Measurements from ENCODE around the gene CTNND2. TPM values are rescaled to one million over a fixed set of nuclear protein-coding genes. Genes with fewer than 3 reads are reported as not detected.

CTNND2 gene
- total and polyA plus RNA-seq, 4 donors, result 0.30 to 2.2 (median 0.71) TPM

DNA sequence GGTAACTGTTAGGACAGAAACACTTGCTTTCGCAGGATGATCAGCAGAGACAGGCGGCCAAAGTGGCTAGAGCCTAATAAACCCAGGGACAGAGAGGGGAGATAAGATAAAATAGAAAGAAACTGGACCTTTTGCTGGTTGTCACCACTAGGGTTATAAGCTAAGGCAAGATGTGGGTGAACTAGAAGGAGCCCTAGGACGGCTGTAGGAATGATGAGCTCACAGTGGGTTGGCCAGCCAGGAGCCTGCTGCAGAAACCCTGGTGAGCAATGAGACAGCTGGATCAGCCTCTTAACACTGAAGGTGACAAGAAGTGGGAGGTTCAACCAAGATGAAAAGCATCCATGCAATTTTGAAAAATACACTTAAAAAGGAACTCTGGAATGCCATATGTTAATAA lies 13.5 kb downstream of the CTNND2 start:
- Histone ChIP-seq H3K9me3 (ENCODE audit: control insufficient read depth in 4 of 4, insufficient read depth in 3 of 4, low read length in 3 of 4) (peaks cover 0 to 3% (median 0%) of the 10 kb centered on the region in 4 donors), H3K27me3 (ENCODE audit: control insufficient read depth in 3 of 3, insufficient read depth in 3 of 3, low read length in 2 of 3) (no peaks in the 10 kb centered on the region), H3K9ac (ENCODE audit: insufficient read depth in 1 of 2, low read length in 2 of 2) (no peak overlapping the region), H3K36me3 (ENCODE audit: control insufficient read depth in 4 of 4, insufficient read depth in 4 of 4, low read length in 4 of 4) (no peaks in the 10 kb centered on the region), H3K27ac (ENCODE audit: low read depth in 1 of 2, low read length in 1 of 2) (no peak overlapping the region), H3K4me3 (no peak overlapping the region), H3K4me1 (ENCODE audit: control insufficient read depth in 5 of 5, insufficient read depth in 5 of 5, low read length in 5 of 5) (no peaks in the 10 kb centered on the region)
- TF ChIP-seq, protein P1, sequence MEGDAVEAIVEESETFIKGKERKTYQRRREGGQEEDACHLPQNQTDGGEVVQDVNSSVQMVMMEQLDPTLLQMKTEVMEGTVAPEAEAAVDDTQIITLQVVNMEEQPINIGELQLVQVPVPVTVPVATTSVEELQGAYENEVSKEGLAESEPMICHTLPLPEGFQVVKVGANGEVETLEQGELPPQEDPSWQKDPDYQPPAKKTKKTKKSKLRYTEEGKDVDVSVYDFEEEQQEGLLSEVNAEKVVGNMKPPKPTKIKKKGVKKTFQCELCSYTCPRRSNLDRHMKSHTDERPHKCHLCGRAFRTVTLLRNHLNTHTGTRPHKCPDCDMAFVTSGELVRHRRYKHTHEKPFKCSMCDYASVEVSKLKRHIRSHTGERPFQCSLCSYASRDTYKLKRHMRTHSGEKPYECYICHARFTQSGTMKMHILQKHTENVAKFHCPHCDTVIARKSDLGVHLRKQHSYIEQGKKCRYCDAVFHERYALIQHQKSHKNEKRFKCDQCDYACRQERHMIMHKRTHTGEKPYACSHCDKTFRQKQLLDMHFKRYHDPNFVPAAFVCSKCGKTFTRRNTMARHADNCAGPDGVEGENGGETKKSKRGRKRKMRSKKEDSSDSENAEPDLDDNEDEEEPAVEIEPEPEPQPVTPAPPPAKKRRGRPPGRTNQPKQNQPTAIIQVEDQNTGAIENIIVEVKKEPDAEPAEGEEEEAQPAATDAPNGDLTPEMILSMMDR (IDR thresholded peaks at IDR 0.05; ENCODE audit: control extremely low read depth, extremely low read depth), result no peak
- DNase-seq (no peak), ATAC-seq (ENCODE audit: insufficient read depth, low FRiP score) (no peak)
- 67 to 72% methylated on average over 3 of the region's 3 CpGs for WGBS, 2 donors

DNA sequence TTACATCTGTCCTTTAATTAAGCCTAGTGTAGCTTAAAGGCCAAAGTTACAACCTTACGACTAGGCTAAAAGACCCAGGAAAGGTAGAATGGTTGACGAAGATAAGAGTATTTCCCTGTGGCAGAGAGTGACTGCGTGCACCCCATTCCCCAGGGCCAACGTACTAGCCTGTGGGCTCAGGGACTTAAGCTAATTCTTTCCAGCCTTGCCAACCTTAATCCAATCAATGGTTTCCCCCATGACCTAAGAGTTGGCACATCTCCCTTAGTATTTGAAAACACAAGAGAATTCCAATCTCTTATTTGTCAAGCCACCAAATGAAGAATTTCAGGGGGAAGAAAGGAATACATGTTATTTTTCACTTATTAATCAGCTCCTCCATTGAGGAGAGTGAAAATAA lies 16.0 kb downstream of the CTNND2 start:
- no peaks in the 10 kb centered on the region for H3K36me3 ChIP-seq (ENCODE audit: control insufficient read depth in 4 of 4, insufficient read depth in 4 of 4, low read length in 4 of 4)
- no peak overlapping the region for H3K4me3 ChIP-seq
- TF ChIP-seq, protein P1 (IDR thresholded peaks at IDR 0.05; ENCODE audit: control extremely low read depth, extremely low read depth), result no peak
- H3K27me3 ChIP-seq (ENCODE audit: control insufficient read depth in 3 of 3, insufficient read depth in 3 of 3, low read length in 2 of 3), result no peaks in the 10 kb centered on the region
- ATAC-seq (ENCODE audit: insufficient read depth, low FRiP score) (no peak), DNase-seq (no peak)
- no peak overlapping the region for H3K27ac ChIP-seq (ENCODE audit: low read depth in 1 of 2, low read length in 1 of 2)
- WGBS, 2 donors, result 90 to 92% methylated on average over 4 of the region's 4 CpGs
- no peaks in the 10 kb centered on the region for H3K4me1 ChIP-seq (ENCODE audit: control insufficient read depth in 5 of 5, insufficient read depth in 5 of 5, low read length in 5 of 5)
- H3K9me3 ChIP-seq (ENCODE audit: control insufficient read depth in 4 of 4, insufficient read depth in 3 of 4, low read length in 3 of 4), result no peaks in the 10 kb centered on the region
- no peak overlapping the region for H3K9ac ChIP-seq (ENCODE audit: insufficient read depth in 1 of 2, low read length in 2 of 2)

DNA sequence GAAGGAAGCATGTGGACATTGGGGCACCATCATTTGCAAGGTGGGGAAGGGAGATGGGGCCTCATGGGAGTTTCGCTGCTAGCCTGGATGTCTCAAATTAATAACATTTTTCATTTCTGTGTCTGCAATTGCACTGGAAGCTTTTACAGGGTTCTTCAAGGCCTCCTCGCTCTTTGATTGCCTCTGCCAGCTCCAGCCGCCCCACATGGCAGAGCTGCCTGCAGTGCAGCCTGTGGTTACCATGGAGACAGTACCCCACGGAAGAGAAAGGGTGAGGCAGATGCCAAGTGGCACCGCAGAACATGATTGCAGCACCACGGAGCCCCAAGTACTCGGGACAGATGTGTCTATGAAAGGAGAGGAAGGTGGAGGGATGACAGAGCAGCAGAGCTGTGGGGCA lies 25.4 kb downstream of the CTNND2 start:
- TF ChIP-seq, protein P1 (IDR thresholded peaks at IDR 0.05; ENCODE audit: control extremely low read depth, extremely low read depth), result no peak
- H3K9me3 ChIP-seq (ENCODE audit: control insufficient read depth in 4 of 4, insufficient read depth in 3 of 4, low read length in 3 of 4), result no peaks in the 10 kb centered on the region
- no peak overlapping the region for H3K9ac ChIP-seq (ENCODE audit: insufficient read depth in 1 of 2, low read length in 2 of 2)
- no peak for ATAC-seq (ENCODE audit: insufficient read depth, low FRiP score)
- H3K27me3 ChIP-seq (ENCODE audit: control insufficient read depth in 3 of 3, insufficient read depth in 3 of 3, low read length in 2 of 3), result no peaks in the 10 kb centered on the region
- H3K4me1 ChIP-seq (ENCODE audit: control insufficient read depth in 5 of 5, insufficient read depth in 5 of 5, low read length in 5 of 5), result no peaks in the 10 kb centered on the region
- H3K4me3 ChIP-seq, result no peak overlapping the region
- no peaks in the 10 kb centered on the region for H3K36me3 ChIP-seq (ENCODE audit: control insufficient read depth in 4 of 4, insufficient read depth in 4 of 4, low read length in 4 of 4)
- WGBS, 2 donors, result 68 to 75% methylated on average over 7 of the region's 7 CpGs
- no peak for DNase-seq
- H3K27ac ChIP-seq (ENCODE audit: low read depth in 1 of 2, low read length in 1 of 2), result no peak overlapping the region

DNA sequence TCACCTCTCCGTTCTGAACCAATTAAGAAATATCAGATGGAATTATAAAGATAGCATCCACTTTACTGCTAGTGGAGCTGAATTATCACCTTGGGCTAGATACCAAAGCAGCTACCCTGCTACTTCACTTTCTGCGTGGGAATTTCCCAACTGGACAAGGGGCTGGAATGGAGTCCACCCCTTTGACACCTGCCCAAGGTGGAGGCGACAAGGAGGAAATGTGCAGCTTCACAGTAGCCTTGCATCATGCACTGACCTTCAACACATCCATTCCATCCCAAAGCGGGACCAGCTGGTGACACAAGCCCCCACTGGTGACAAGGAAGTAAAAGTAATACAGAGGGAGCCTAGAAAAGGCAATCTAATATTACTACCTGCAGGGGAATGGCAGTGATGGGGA lies 30.7 kb downstream of the CTNND2 start:
- no peak for DNase-seq
- H3K36me3 ChIP-seq (ENCODE audit: control insufficient read depth in 4 of 4, insufficient read depth in 4 of 4, low read length in 4 of 4), result no peaks in the 10 kb centered on the region
- H3K4me3 ChIP-seq, result no peak overlapping the region
- 80 to 84% methylated on average over 4 of the region's 4 CpGs for WGBS, 2 donors
- H3K27me3 ChIP-seq (ENCODE audit: control insufficient read depth in 3 of 3, insufficient read depth in 3 of 3, low read length in 2 of 3), result no peaks in the 10 kb centered on the region
- no peak overlapping the region for H3K27ac ChIP-seq (ENCODE audit: low read depth in 1 of 2, low read length in 1 of 2)
- H3K9ac ChIP-seq (ENCODE audit: insufficient read depth in 1 of 2, low read length in 2 of 2), result no peak overlapping the region
- no peak for ATAC-seq (ENCODE audit: insufficient read depth, low FRiP score)
- TF ChIP-seq, protein P1 (IDR thresholded peaks at IDR 0.05; ENCODE audit: control extremely low read depth, extremely low read depth), result no peak
- H3K9me3 ChIP-seq (ENCODE audit: control insufficient read depth in 4 of 4, insufficient read depth in 3 of 4, low read length in 3 of 4), result peaks cover 0 to 3% (median 0%) of the 10 kb centered on the region in 4 donors
- no peaks in the 10 kb centered on the region for H3K4me1 ChIP-seq (ENCODE audit: control insufficient read depth in 5 of 5, insufficient read depth in 5 of 5, low read length in 5 of 5)
